ENCODE measurements around the gene NUP210L. TPM values are rescaled to one million over a fixed set of nuclear protein-coding genes. Genes with fewer than 3 reads are reported as not detected.
"Not testable (repeated sequence)": the region's sequence is repeated elsewhere in the genome, so short reads cannot be mapped to it uniquely, and the experiment has no call there.

NUP210L gene
- total RNA-seq, 1 experiment from 2014 or later, result 0.10 TPM

DNA sequence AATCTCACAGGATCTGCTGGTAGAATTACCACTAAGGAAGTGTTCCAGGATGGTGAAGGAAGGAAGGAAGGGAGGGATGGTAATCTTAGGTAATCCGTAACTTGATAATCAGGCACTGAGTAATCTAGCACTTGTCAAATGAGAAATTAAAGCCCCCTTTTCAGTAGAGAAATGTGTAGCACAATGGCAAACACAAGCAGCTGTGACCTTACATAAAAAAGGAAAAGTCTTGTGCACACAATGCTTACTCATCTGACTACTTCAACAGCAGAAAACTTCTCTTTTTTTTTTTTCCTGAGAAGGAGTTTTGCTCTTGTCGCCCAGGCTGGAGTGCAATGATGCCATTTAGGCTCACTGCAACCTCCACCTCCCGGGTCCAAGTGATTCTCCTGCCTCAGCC lies 6.1 kb downstream of the NUP210L start:
- H3K9me2 ChIP-seq (ENCODE audit: insufficient read depth), result no peaks in the 10 kb centered on the region
- intact Hi-C loops (cut with micrococcal nuclease), result no loop called here
- no peak overlapping the region for H3K4me2 ChIP-seq (ENCODE audit: low read length)
- TF ChIP-seq SRF (IDR thresholded peaks at IDR 0.05; ENCODE audit: low read depth) (no peak), JUND (IDR thresholded peaks at IDR 0.05) (no peak), ELF1 (IDR thresholded peaks at IDR 0.05; ENCODE audit: borderline replicate concordance, low read depth) (no peak), FOSL1 (IDR thresholded peaks at IDR 0.05; ENCODE audit: low read depth) (no peak), SIN3A (IDR thresholded peaks at IDR 0.05; ENCODE audit: low read depth) (no peak), EGR1 (IDR thresholded peaks at IDR 0.05; ENCODE audit: low read depth) (no peak), EZH2 (IDR thresholded peaks at IDR 0.05) (no peak), EZH2phosphoT487 (IDR thresholded peaks at IDR 0.05; ENCODE audit: borderline replicate concordance) (no peak), CEBPB (IDR thresholded peaks at IDR 0.05; ENCODE audit: low read depth) (no peak), CBX3 (IDR thresholded peaks at IDR 0.05; ENCODE audit: low read depth) (no peak), ZNF274 (IDR thresholded peaks at IDR 0.05; ENCODE audit: low read depth, low read length) (no peak), POLR2AphosphoS5 (IDR thresholded peaks at IDR 0.05; ENCODE audit: low read depth, low read length) (no peak)
- TF ChIP-seq, protein P1, sequence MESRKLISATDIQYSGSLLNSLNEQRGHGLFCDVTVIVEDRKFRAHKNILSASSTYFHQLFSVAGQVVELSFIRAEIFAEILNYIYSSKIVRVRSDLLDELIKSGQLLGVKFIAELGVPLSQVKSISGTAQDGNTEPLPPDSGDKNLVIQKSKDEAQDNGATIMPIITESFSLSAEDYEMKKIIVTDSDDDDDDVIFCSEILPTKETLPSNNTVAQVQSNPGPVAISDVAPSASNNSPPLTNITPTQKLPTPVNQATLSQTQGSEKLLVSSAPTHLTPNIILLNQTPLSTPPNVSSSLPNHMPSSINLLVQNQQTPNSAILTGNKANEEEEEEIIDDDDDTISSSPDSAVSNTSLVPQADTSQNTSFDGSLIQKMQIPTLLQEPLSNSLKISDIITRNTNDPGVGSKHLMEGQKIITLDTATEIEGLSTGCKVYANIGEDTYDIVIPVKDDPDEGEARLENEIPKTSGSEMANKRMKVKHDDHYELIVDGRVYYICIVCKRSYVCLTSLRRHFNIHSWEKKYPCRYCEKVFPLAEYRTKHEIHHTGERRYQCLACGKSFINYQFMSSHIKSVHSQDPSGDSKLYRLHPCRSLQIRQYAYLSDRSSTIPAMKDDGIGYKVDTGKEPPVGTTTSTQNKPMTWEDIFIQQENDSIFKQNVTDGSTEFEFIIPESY (IDR thresholded peaks at IDR 0.05; ENCODE audit: extremely low read depth, insufficient replicate concordance, low read length), result no peak
- TF ChIP-seq, protein P2, sequence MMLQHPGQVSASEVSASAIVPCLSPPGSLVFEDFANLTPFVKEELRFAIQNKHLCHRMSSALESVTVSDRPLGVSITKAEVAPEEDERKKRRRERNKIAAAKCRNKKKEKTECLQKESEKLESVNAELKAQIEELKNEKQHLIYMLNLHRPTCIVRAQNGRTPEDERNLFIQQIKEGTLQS (IDR thresholded peaks at IDR 0.05), result no peak
- no TSS peak for BruUV-seq (replicated peaks)
- no peaks in the 10 kb centered on the region for H3K4me1 ChIP-seq (ENCODE audit: control insufficient read depth in 1 of 2, insufficient read depth in 2 of 2, low read length in 2 of 2)
- H2AFZ ChIP-seq (ENCODE audit: low read depth, low read length, poor library complexity, severe bottlenecking), result no peak overlapping the region
- ChIA-PET POLR2A (no interaction called here), RAD21 (ENCODE audit: low non-redundant PET in 1 of 2, low total read pairs in 2 of 2, uncharacterized antibody in 2 of 2, unreplicated experiment in 2 of 2) (no interaction called here), CTCF (no interaction called here)
- H3K9me3 ChIP-seq (ENCODE audit: control insufficient read depth in 1 of 2, insufficient read depth in 1 of 2, low read depth in 1 of 2, low read length in 2 of 2), result no peaks in the 10 kb centered on the region
- no peaks in the 10 kb centered on the region for H4K20me1 ChIP-seq (ENCODE audit: insufficient read depth)
- DNase-seq (ENCODE audit: low read depth, low spot score) (no peak), ATAC-seq (no peak)
- no peaks in the 10 kb centered on the region for H3K36me3 ChIP-seq (ENCODE audit: control insufficient read depth in 1 of 2, insufficient read depth in 2 of 2, low read length in 2 of 2)
- H3K27ac ChIP-seq (ENCODE audit: low read depth, low read length), result no peak overlapping the region
- H3K79me2 ChIP-seq (ENCODE audit: insufficient read depth, low read length), result no peaks in the 10 kb centered on the region
- no peak overlapping the region for H3K4me3 ChIP-seq (replicated peaks in 1 of 2; ENCODE audit: low read depth in 1 of 2, low read length in 2 of 2)
- H3K9ac ChIP-seq (ENCODE audit: low read length), result no peak overlapping the region
- H3K27me3 ChIP-seq (ENCODE audit: insufficient read depth, low read length), result no peaks in the 10 kb centered on the region

DNA sequence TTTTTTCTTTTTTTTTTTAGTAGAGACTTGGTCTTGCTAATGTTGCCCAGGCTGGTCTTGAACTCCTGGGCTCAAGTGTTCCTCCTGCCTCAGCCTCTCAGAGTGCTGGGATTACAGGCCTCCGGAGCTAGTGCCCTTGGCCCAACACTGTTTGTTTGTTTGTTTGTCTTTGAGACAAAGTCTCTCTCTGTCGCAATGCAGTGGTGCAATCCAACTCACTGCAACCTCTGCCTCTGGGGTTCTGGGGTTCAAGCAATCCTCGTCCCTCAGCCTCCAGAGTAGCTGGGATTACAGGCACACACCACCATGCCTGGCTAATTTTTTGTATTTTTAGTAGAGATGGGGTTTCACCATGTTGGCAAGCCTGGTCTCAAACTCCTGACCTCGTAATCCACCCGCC lies 7.4 kb downstream of the NUP210L start:
- DNase-seq (ENCODE audit: low read depth, low spot score); H3K36me3 ChIP-seq (ENCODE audit: control insufficient read depth in 1 of 2, insufficient read depth in 2 of 2, low read length in 2 of 2); POLR2A ChIA-PET; BruUV-seq (replicated peaks); H3K4me1 ChIP-seq (ENCODE audit: control insufficient read depth in 1 of 2, insufficient read depth in 2 of 2, low read length in 2 of 2); H3K9ac ChIP-seq (ENCODE audit: low read length); H3K9me2 ChIP-seq (ENCODE audit: insufficient read depth); H3K27me3 ChIP-seq (ENCODE audit: insufficient read depth, low read length); ATAC-seq; H3K4me2 ChIP-seq (ENCODE audit: low read length); H3K27ac ChIP-seq (ENCODE audit: low read depth, low read length); H3K4me3 ChIP-seq (replicated peaks in 1 of 2; ENCODE audit: low read depth in 1 of 2, low read length in 2 of 2); H4K20me1 ChIP-seq (ENCODE audit: insufficient read depth); H3K79me2 ChIP-seq (ENCODE audit: insufficient read depth, low read length); H3K9me3 ChIP-seq (ENCODE audit: control insufficient read depth in 1 of 2, insufficient read depth in 1 of 2, low read depth in 1 of 2, low read length in 2 of 2); CTCF ChIA-PET; H2AFZ ChIP-seq (ENCODE audit: low read depth, low read length, poor library complexity, severe bottlenecking); RAD21 ChIA-PET (ENCODE audit: low non-redundant PET in 1 of 2, low total read pairs in 2 of 2, uncharacterized antibody in 2 of 2, unreplicated experiment in 2 of 2); intact Hi-C loops (cut with micrococcal nuclease): not testable (repeated sequence)
